Measurements from ENCODE around the gene LMF1.

DNA sequence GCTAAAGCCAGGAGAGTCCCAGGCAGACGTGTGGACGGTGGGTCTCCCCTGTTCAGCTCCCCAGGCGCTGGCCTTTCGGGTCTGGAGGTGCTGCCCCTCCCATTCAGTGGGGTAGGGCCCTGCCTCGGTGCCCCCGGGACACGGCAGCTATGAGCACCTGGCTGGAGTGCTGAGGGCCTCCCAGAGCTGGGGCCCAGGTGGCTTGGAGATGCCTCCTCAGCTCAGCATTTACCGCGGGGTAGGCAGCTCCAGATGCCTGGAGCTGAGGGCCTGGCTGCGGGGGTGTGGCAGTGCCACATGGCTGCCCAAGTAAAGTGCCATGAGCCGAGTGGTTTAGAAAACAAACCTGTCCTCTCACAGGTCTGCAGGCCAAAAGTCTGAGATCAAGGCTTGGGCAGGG is 30.3 kb upstream of the LMF1 start:
- TF ChIP-seq POLR2A (IDR thresholded peaks at IDR 0.05), result no peak
- TF ChIP-seq, protein P1, sequence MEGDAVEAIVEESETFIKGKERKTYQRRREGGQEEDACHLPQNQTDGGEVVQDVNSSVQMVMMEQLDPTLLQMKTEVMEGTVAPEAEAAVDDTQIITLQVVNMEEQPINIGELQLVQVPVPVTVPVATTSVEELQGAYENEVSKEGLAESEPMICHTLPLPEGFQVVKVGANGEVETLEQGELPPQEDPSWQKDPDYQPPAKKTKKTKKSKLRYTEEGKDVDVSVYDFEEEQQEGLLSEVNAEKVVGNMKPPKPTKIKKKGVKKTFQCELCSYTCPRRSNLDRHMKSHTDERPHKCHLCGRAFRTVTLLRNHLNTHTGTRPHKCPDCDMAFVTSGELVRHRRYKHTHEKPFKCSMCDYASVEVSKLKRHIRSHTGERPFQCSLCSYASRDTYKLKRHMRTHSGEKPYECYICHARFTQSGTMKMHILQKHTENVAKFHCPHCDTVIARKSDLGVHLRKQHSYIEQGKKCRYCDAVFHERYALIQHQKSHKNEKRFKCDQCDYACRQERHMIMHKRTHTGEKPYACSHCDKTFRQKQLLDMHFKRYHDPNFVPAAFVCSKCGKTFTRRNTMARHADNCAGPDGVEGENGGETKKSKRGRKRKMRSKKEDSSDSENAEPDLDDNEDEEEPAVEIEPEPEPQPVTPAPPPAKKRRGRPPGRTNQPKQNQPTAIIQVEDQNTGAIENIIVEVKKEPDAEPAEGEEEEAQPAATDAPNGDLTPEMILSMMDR (IDR thresholded peaks at IDR 0.05), result no peak
